Activated T-cell treated with anti-CD3 and anti-CD28 coated beads, Interleukin-2, amount 50 U/mL, for 1 hour (primary cell): ENCODE measurements around the gene ARSA.
A peak's percentile ranks its signal among the peaks of the same experiment; 100 is the strongest.
"Not testable (repeated sequence)": the region's sequence is repeated elsewhere in the genome, so short reads cannot be mapped to it uniquely, and the experiment has no call there.

Experiments used
- DNase-seq: peaks from one replicate; pipeline ENCODE4 v3.0.0-alpha.2; 2020

Gene ARSA

GRCh38 chr22:50627642-50628542, at the start of gene ARSA:
Gene ARSA (minus strand): TSS chr22:50628152. CDS start chr22:50627779, 373 bp downstream.
- peak; percentile 78 for DNase-seq

- DNase-seq = peak; percentile 13
These were observed 48.9 kb upstream of the ARSA start for GRCh38 chr22:50676661-50677492.

- DNase-seq = no peak
These were observed 48.3 kb upstream of the ARSA start for GRCh38 chr22:50676180-50676636.

- DNase-seq = no peak
These were observed 47.7 kb upstream of the ARSA start for GRCh38 chr22:50675553-50676179.

- DNase-seq = peak; percentile 34
These were observed 46.9 kb upstream of the ARSA start for GRCh38 chr22:50674606-50675552.

- no peak for DNase-seq
These were observed 46.2 kb upstream of the ARSA start for GRCh38 chr22:50674130-50674500.

GRCh38 chr22:50673231-50674129, 45.5 kb upstream of the ARSA start:
- DNase-seq = peak; percentile 49

GRCh38 chr22:50672471-50673230, 44.7 kb upstream of the ARSA start, which contains the start of gene SHANK3:
Gene SHANK3 (plus strand): TSS chr22:50672823.
- DNase-seq = no peak

DNA sequence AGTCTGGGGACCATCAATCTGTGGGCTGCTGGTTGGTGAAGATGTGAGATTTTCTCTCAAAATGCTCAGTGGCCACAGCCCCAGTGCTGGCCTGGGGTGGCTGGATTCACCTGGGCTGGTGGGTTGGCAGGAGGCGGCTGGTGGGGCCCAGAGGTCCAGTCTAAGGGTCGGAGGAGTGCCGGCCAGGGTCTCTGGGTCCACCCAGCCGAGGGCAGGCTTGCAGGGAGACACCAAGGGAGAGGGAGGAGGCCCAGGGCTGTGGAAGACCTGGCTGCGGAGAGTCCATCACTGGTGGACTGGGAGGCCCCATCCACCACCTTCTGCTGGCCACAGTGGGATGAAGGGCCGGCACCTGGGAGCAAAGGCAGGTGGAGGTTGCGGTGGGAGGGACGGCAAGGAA, 44.1 kb upstream of the ARSA start:
- DNase-seq = no peak

- DNase-seq = no peak
These were observed 43.7 kb upstream of the ARSA start for GRCh38 chr22:50671641-50672040.

DNA sequence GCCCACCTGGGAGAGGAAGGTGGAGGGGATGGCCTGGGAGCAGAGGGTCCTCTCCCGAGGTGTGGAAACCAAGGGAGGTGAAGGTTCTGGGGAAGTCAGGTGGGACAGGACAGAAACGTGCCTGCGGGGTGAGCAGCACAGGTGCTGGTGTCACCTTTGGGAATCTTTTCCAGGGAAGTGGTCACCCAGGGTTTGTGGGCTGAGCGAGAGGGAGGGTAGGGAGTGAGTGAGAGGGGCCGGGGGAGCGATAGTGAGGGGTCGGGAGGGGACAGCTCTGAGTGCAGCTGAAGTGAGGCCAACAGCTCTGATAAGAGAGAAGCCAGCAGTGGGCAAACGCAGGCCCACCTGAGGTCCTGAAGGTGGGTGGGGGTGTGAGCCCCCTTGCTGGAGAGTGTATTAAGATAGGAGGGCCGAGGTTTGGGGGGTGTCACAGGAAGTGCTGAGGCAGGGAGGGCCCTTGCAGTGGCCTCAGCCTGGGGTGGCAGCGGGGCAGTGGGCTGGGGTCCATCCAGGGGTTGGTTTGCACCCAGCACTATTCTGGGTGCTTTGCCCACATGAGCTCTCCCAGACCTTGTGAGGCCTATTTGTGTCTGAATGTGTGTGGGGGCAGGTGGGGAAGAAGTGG, 43.1 kb upstream of the ARSA start:
- no peak for DNase-seq

- no peak for DNase-seq
These were observed 42.6 kb upstream of the ARSA start for GRCh38 chr22:50670513-50670912.

GRCh38 chr22:50665738-50666137, 37.8 kb upstream of the ARSA start:
- no peak for DNase-seq

- DNase-seq = no peak
These were observed 37.3 kb upstream of the ARSA start for GRCh38 chr22:50665212-50665611.

DNA sequence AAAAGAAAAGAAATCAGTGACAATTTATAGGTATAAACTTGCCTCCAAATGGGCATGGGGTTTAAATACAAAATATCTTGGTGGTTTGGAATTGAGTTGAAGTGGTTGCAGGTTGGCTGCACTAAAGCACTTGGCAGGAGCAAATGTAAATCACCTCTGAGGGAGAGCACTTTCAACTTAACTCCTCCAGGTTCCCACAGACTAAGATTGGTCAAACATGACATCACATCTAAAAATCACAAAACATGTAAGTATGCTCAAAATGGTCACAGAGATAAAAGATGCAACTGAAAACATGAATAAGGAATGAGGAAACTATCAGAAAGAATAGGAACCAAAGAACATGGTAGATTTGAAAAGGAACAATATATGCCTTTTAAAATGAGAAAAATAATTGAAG, 32.4 kb upstream of the ARSA start:
- no peak for DNase-seq

GRCh38 chr22:50659711-50660110, 31.8 kb upstream of the ARSA start:
- not testable (repeated sequence) for DNase-seq

GRCh38 chr22:50657925-50658324, 30.0 kb upstream of the ARSA start:
- DNase-seq = no peak

GRCh38 chr22:50656122-50657070, 28.4 kb upstream of the ARSA start:
- DNase-seq = no peak
